HG02571 (cell line): ENCODE results near the gene CDPF1.

Source experiments
- ATAC-seq: cut with Tn5 transposase; IDR thresholded peaks from one replicate; pipeline ENCODE4 v1.9.1; 2021; ENCODE audit warnings: mild to moderate bottlenecking, moderate library complexity; ENCODE audit not compliant: unreplicated experiment

CDPF1 gene

GRCh38 chr22:46250035-46250782 is at the start of gene CDPF1:
Gene CDPF1 (minus strand): TSS chr22:46250293. CDS start chr22:46248284, 2,009 bp downstream.
- peak; percentile 81 for ATAC-seq

- no peak for ATAC-seq
These were observed 49.0 kb upstream of the CDPF1 start for GRCh38 chr22:46299101-46299500.

GRCh38 chr22:46297151-46297812 is 47.2 kb upstream of the CDPF1 start:
- ATAC-seq = peak; percentile 7

GRCh38 chr22:46296257-46297150 is 46.4 kb upstream of the CDPF1 start, which contains the start of gene GTSE1:
Gene GTSE1 (plus strand): TSS chr22:46296870. CDS start chr22:46297401, 531 bp downstream.
- ATAC-seq = peak; percentile 91

GRCh38 chr22:46295277-46295971 is 45.3 kb upstream of the CDPF1 start:
- ATAC-seq = no peak

- no peak for ATAC-seq
These were observed 44.7 kb upstream of the CDPF1 start for GRCh38 chr22:46294784-46295183.

- ATAC-seq = no peak
These were observed 43.6 kb upstream of the CDPF1 start for GRCh38 chr22:46293577-46294260.

- ATAC-seq = no peak
These were observed 42.6 kb upstream of the CDPF1 start for GRCh38 chr22:46292732-46293131.

- no peak for ATAC-seq
These were observed 42.1 kb upstream of the CDPF1 start for GRCh38 chr22:46292173-46292572.

GRCh38 chr22:46290843-46291785 is 41.0 kb upstream of the CDPF1 start:
- ATAC-seq = no peak

- no peak for ATAC-seq
These were observed 40.2 kb upstream of the CDPF1 start for GRCh38 chr22:46290121-46290842.

GRCh38 chr22:46289244-46289891 is 39.3 kb upstream of the CDPF1 start:
- no peak for ATAC-seq

- ATAC-seq = no peak
These were observed 38.8 kb upstream of the CDPF1 start for GRCh38 chr22:46288846-46289243.

GRCh38 chr22:46287873-46288751 is 38.0 kb upstream of the CDPF1 start:
- ATAC-seq = no peak

GRCh38 chr22:46286941-46287872 is 37.1 kb upstream of the CDPF1 start:
- ATAC-seq = no peak

GRCh38 chr22:46286006-46286405 is 35.9 kb upstream of the CDPF1 start:
- ATAC-seq = no peak
